ENCODE results near the gene GREB1L. TPM values are rescaled to one million over a fixed set of nuclear protein-coding genes. Genes with fewer than 3 reads are reported as not detected.

GREB1L gene
- total and polyA plus RNA-seq, 2 experiments from 2014 or later = 14.0 to 16.8 TPM

GRCh38 chr18:21557607-21558253 is 315.7 kb downstream of the GREB1L start:
- H2AFZ ChIP-seq = no peak overlapping the region
- H3K27ac ChIP-seq = no peak overlapping the region
- TF ChIP-seq EZH2phosphoT487 (IDR thresholded peaks at IDR 0.05; ENCODE audit: low read depth, severe bottlenecking, unreplicated experiment) = no peak
- TF ChIP-seq EZH2 (IDR thresholded peaks at IDR 0.05; ENCODE audit: borderline replicate concordance) = no peak
- TF ChIP-seq, protein P1, sequence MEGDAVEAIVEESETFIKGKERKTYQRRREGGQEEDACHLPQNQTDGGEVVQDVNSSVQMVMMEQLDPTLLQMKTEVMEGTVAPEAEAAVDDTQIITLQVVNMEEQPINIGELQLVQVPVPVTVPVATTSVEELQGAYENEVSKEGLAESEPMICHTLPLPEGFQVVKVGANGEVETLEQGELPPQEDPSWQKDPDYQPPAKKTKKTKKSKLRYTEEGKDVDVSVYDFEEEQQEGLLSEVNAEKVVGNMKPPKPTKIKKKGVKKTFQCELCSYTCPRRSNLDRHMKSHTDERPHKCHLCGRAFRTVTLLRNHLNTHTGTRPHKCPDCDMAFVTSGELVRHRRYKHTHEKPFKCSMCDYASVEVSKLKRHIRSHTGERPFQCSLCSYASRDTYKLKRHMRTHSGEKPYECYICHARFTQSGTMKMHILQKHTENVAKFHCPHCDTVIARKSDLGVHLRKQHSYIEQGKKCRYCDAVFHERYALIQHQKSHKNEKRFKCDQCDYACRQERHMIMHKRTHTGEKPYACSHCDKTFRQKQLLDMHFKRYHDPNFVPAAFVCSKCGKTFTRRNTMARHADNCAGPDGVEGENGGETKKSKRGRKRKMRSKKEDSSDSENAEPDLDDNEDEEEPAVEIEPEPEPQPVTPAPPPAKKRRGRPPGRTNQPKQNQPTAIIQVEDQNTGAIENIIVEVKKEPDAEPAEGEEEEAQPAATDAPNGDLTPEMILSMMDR (IDR thresholded peaks at IDR 0.05; ENCODE audit: poor library complexity) = no peak
- no peaks in the 10 kb centered on the region for H3K4me1 ChIP-seq (ENCODE audit: insufficient read depth)
- no peaks in the 10 kb centered on the region for H3K27me3 ChIP-seq
- no peak overlapping the region for H3K4me3 ChIP-seq
- no peaks in the 10 kb centered on the region for H4K20me1 ChIP-seq (ENCODE audit: insufficient read depth, poor library complexity, severe bottlenecking)
- no peaks in the 10 kb centered on the region for H3K36me3 ChIP-seq (replicated peaks; ENCODE audit: insufficient read depth, low read depth)
- H3K9me2 ChIP-seq (replicated peaks; ENCODE audit: insufficient read depth) = no peaks in the 10 kb centered on the region
- H3K4me2 ChIP-seq = no peak overlapping the region
- no peak for DNase-seq (ENCODE audit: low spot score)
- WGBS (ENCODE audit: low lambda C conversion rate, missing lambda C conversion rate) = 93% methylated on average over 6 of the region's 6 CpGs
- peaks cover 2% of the 10 kb centered on the region for H3K79me2 ChIP-seq
- no peaks in the 10 kb centered on the region for H3K9me3 ChIP-seq (ENCODE audit: low read depth)

GRCh38 chr18:21559195-21559594 is 317.2 kb downstream of the GREB1L start:
- Histone ChIP-seq H3K27me3 (no peaks in the 10 kb centered on the region), H4K20me1 (ENCODE audit: insufficient read depth, poor library complexity, severe bottlenecking) (no peaks in the 10 kb centered on the region), H3K4me3 (no peak overlapping the region), H3K36me3 (replicated peaks; ENCODE audit: insufficient read depth, low read depth) (no peaks in the 10 kb centered on the region), H2AFZ (no peak overlapping the region), H3K79me2 (no peaks in the 10 kb centered on the region), H3K9me3 (ENCODE audit: low read depth) (no peaks in the 10 kb centered on the region), H3K27ac (no peak overlapping the region), H3K4me2 (no peak overlapping the region), H3K9me2 (replicated peaks; ENCODE audit: insufficient read depth) (no peaks in the 10 kb centered on the region), H3K4me1 (ENCODE audit: insufficient read depth) (no peaks in the 10 kb centered on the region)
- TF ChIP-seq EZH2phosphoT487 (IDR thresholded peaks at IDR 0.05; ENCODE audit: low read depth, severe bottlenecking, unreplicated experiment) (no peak), EZH2 (IDR thresholded peaks at IDR 0.05; ENCODE audit: borderline replicate concordance) (no peak)
- TF ChIP-seq, protein P1 (IDR thresholded peaks at IDR 0.05; ENCODE audit: poor library complexity) = no peak
- DNase-seq (ENCODE audit: low spot score) = no peak

GRCh38 chr18:21571772-21572171 is 329.7 kb downstream of the GREB1L start:
- TF ChIP-seq EZH2 (IDR thresholded peaks at IDR 0.05; ENCODE audit: borderline replicate concordance) (no peak), EZH2phosphoT487 (IDR thresholded peaks at IDR 0.05; ENCODE audit: low read depth, severe bottlenecking, unreplicated experiment) (no peak)
- TF ChIP-seq, protein P1 (IDR thresholded peaks at IDR 0.05; ENCODE audit: poor library complexity) = no peak
- no peak for DNase-seq (ENCODE audit: low spot score)
- H4K20me1 ChIP-seq (ENCODE audit: insufficient read depth, poor library complexity, severe bottlenecking) = no peaks in the 10 kb centered on the region
- peaks cover 10% of the 10 kb centered on the region for H3K79me2 ChIP-seq
- H3K4me1 ChIP-seq (ENCODE audit: insufficient read depth) = no peaks in the 10 kb centered on the region
- no peaks in the 10 kb centered on the region for H3K27me3 ChIP-seq
- H3K27ac ChIP-seq = no peak overlapping the region
- H3K4me3 ChIP-seq = no peak overlapping the region
- no peaks in the 10 kb centered on the region for H3K9me3 ChIP-seq (ENCODE audit: low read depth)
- H2AFZ ChIP-seq = no peak overlapping the region
- H3K4me2 ChIP-seq = no peak overlapping the region
- no peaks in the 10 kb centered on the region for H3K9me2 ChIP-seq (replicated peaks; ENCODE audit: insufficient read depth)
- H3K36me3 ChIP-seq (replicated peaks; ENCODE audit: insufficient read depth, low read depth) = no peaks in the 10 kb centered on the region

Small RNA genes within 50 kb of the gene (small RNA-seq; reads per million reads assigned to genes)
- gene RF00603 = not detected

Other genes with a start within 250 kb of the GREB1L start
- 41.7 and 42.1 TPM in 2 replicates for gene ROCK1, start 130.4 kb upstream of the GREB1L start, total RNA-seq
- gene ROCK1, start 130.4 kb upstream of the GREB1L start, polyA plus RNA-seq = 22.5 and 29.9 TPM in 2 replicates